Glutamatergic neuron (in vitro differentiated cells): ENCODE measurements around the gene RNASE8. TPM values are rescaled to one million over a fixed set of nuclear protein-coding genes. Genes with fewer than 3 reads are reported as not detected.
A peak's percentile ranks its signal among the peaks of the same experiment; 100 is the strongest.

Experiments
- DNase-seq: peaks from one replicate; pipeline ENCODE4 v3.0.0; 2022
- H3K27ac Mint-ChIP-seq: one replicate; pipeline ENCODE4 v1.8.0; 2020; ENCODE audit warnings: mild to moderate bottlenecking, mixed read lengths, inconsistent platforms; ENCODE audit not compliant: unreplicated experiment
- H3K27me3 Mint-ChIP-seq: one replicate; pipeline ENCODE4 v1.8.0; 2020; ENCODE audit warnings: mild to moderate bottlenecking, moderate library complexity, mixed read lengths, inconsistent platforms; ENCODE audit not compliant: unreplicated experiment
- H3K36me3 Mint-ChIP-seq: one replicate; pipeline ENCODE4 v1.8.0; 2020; ENCODE audit warnings: mild to moderate bottlenecking, mixed read lengths, inconsistent platforms; ENCODE audit not compliant: unreplicated experiment
- H3K4me1 Mint-ChIP-seq: one replicate; pipeline ENCODE4 v1.8.0; 2020; ENCODE audit warnings: mild to moderate bottlenecking, low read depth, mixed read lengths, inconsistent platforms; ENCODE audit not compliant: unreplicated experiment
- H3K4me3 Mint-ChIP-seq: one replicate; pipeline ENCODE4 v1.8.0; 2020; ENCODE audit warnings: mild to moderate bottlenecking, mixed read lengths, inconsistent platforms; ENCODE audit not compliant: unreplicated experiment
- H3K9me3 Mint-ChIP-seq: one replicate; pipeline ENCODE4 v1.8.0; 2020; ENCODE audit warnings: mild to moderate bottlenecking, moderate library complexity, mixed read lengths, inconsistent platforms; ENCODE audit not compliant: unreplicated experiment
- CTCF ChIP-seq: fragments of 200-600 bp; sonication (generic); IDR thresholded peaks from one replicate; pipeline ENCODE4 v1.5.0; 2021; ENCODE audit not compliant: partially characterized antibody, unreplicated experiment
- total RNA-seq: library from RNA; stranded (reverse); fragmentation: NEBNext Ultra II Directional; extraction: Animal tissue kit (Norgen Biotek cat#: 25700); gene quantifications from one replicate; pipeline ENCODE4 v1.2.1, GENCODE V29; 2021; ENCODE audit not compliant: unreplicated experiment

RNASE8 gene
- total RNA-seq, 1 donor from 2014 or later: not detected

GRCh38 chr14:21020977-21021545 lies 36.6 kb upstream of the RNASE8 start:
- Mint-ChIP-seq H3K4me3 (no peak overlapping the region), H3K4me1 (peaks cover 4% of the 10 kb centered on the region), H3K9me3 (peaks cover 8% of the 10 kb centered on the region), H3K27ac (no peak overlapping the region), H3K27me3 (peaks cover 4% of the 10 kb centered on the region), H3K36me3 (peaks cover 4% of the 10 kb centered on the region)
- TF ChIP-seq CTCF: no peak
- no peak for DNase-seq

GRCh38 chr14:21022686-21023085 lies 34.9 kb upstream of the RNASE8 start:
- H3K27ac Mint-ChIP-seq: no peak overlapping the region

GRCh38 chr14:21023174-21023573 lies 34.4 kb upstream of the RNASE8 start:
- H3K9me3 Mint-ChIP-seq: peaks cover 7% of the 10 kb centered on the region
- no peak for DNase-seq
- H3K36me3 Mint-ChIP-seq: peaks cover 4% of the 10 kb centered on the region
- H3K27ac Mint-ChIP-seq: no peak overlapping the region
- peaks cover 5% of the 10 kb centered on the region for H3K27me3 Mint-ChIP-seq
- H3K4me3 Mint-ChIP-seq: peak overlapping the region; percentile 27
- no peak for TF ChIP-seq CTCF
- peaks cover 4% of the 10 kb centered on the region for H3K4me1 Mint-ChIP-seq

More at GRCh38 chr14:21022686-21023085, 34.9 kb upstream of the RNASE8 start:
- Mint-ChIP-seq H3K4me1 (peaks cover 4% of the 10 kb centered on the region), H3K27me3 (peaks cover 5% of the 10 kb centered on the region), H3K9me3 (peaks cover 7% of the 10 kb centered on the region), H3K4me3 (peak overlapping the region; percentile 27), H3K36me3 (peaks cover 4% of the 10 kb centered on the region)
- no peak for TF ChIP-seq CTCF
- DNase-seq: no peak

- H3K9me3 Mint-ChIP-seq: peaks cover 7% of the 10 kb centered on the region
- peaks cover 4% of the 10 kb centered on the region for H3K36me3 Mint-ChIP-seq
- peak overlapping the region; percentile 81 for H3K4me3 Mint-ChIP-seq
- peaks cover 5% of the 10 kb centered on the region for H3K27me3 Mint-ChIP-seq
- no peak for TF ChIP-seq CTCF
- peak; percentile 24 for DNase-seq
- peaks cover 4% of the 10 kb centered on the region for H3K4me1 Mint-ChIP-seq
- no peak overlapping the region for H3K27ac Mint-ChIP-seq
Measured at GRCh38 chr14:21023817-21024584, 33.6 kb upstream of the RNASE8 start.
